Loucy (cell line): ENCODE results near the gene SSX4B.
"Not testable (repeated sequence)": the region's sequence is repeated elsewhere in the genome, so short reads cannot be mapped to it uniquely, and the experiment has no call there.

Source experiments
- CTCF ChIP-seq: fragments of 200-600 bp; sonication (generic); conservative IDR thresholded peaks from 2 replicates; pipeline ENCODE4 v1.5.1; 2014; ENCODE audit warnings: mild to moderate bottlenecking, antibody characterized with exemption, low read length
- EZH2phosphoT487 ChIP-seq: fragments of 200-600 bp; IDR thresholded peaks from 2 replicates; pipeline ENCODE4 v1.6.1; 2018; ENCODE audit warnings: antibody characterized with exemption, mild to moderate bottlenecking, moderate library complexity, borderline replicate concordance

GRCh38 chrX:48396931-48397330 lies 14.8 kb downstream of the SSX4B start:
- TF ChIP-seq CTCF, EZH2phosphoT487: not testable (repeated sequence)
